Psoas muscle (tissue), 8 donors: ENCODE data around the gene FMOD. TPM values are rescaled to one million over a fixed set of nuclear protein-coding genes. Genes with fewer than 3 reads are reported as not detected.
A peak's percentile ranks its signal among the peaks of the same experiment; 100 is the strongest.

Experiments used
- ATAC-seq, 4 donors: fragments of 200-7000 bp; cut with Tn5 transposase; one replicate each; pipeline ENCODE4 v1.9.1; 2020; ENCODE audit warnings: moderate library complexity in 3 of 4, mild to moderate bottlenecking in 2 of 4
- DNase-seq, 2 donors: peaks; one replicate each; pipeline ENCODE4 v3.0.0-alpha.2; 2020
- H3K27ac ChIP-seq: fragments of 200-600 bp; one replicate; pipeline ENCODE4 v1.8.0; 2022
- H3K27me3 ChIP-seq, 3 donors: fragments of 200-600 bp in 1 of 3; one replicate each; pipeline versions ENCODE4 v1.6.1 to v1.8.0; 2013 to 2022; ENCODE audit warnings: low read length in 2 of 3, mild to moderate bottlenecking in 2 of 3, moderate library complexity in 1 of 3; ENCODE audit not compliant: insufficient read depth in 3 of 3
- H3K36me3 ChIP-seq, 2 donors: fragments of 200-600 bp in 1 of 2; one replicate each; pipeline versions ENCODE4 v1.6.1 to v1.8.0; 2013 to 2022; ENCODE audit warnings: low read depth in 1 of 2, mild to moderate bottlenecking in 1 of 2, moderate library complexity in 1 of 2; ENCODE audit not compliant: insufficient read depth in 1 of 2
- H3K4me1 ChIP-seq: fragments of 200-600 bp; one replicate; pipeline ENCODE4 v1.8.0; 2022
- H3K4me3 ChIP-seq: fragments of 200-600 bp; one replicate; pipeline ENCODE4 v1.8.0; 2022; ENCODE audit warnings: mild to moderate bottlenecking
- H3K9me3 ChIP-seq: fragments of 200-600 bp; one replicate; pipeline ENCODE4 v1.8.0; 2022
- WGBS, 3 donors: extraction: QIAGEN DNeasy Blood & Tissue Kit; methylation state at CpG; one replicate each; pipeline versions ENCODE4 v1.1.6 to v1.1.7; 2013; 5-methylcytosine and 5-hydroxymethylcytosine counted together
- intact Hi-C, 2 donors: fragments of 100-400 bp; cut with DNase I; formaldehyde crosslinking; loops; one replicate each; pipeline versions ENCODE4 v1.11.0 to v1.14.2; 2022
- polyA plus RNA-seq, 3 donors: library from polyadenylated mRNA; stranded (reverse); fragments of 200-250 nt; gene quantifications; one replicate each; pipeline ENCODE4 v1.2.3, GENCODE V29; 2013
- total RNA-seq, 4 donors: library from RNA; stranded (reverse); fragmentation: NEBNext Ultra II Directional in 2 of 4; extraction: Animal tissue kit (Norgen Biotek cat#: 25700) in 2 of 4; gene quantifications; one replicate each; pipeline versions ENCODE4 v1.2.1 to v1.2.4, GENCODE V29; 2021 to 2023
- TF ChIP-seq, protein P1 (sequence below): fragments of 200-600 bp; IDR thresholded peaks from one replicate; pipeline ENCODE4 v1.8.0; 2022; ENCODE audit warnings: antibody characterized with exemption
- donor health status: healthy with polysubstance abuse.
- donor health status: DM: no; HTN: no; CAD: no; lungs with moderate emphysema.
- donor health status: Bipolar disorder and iron deficiency.
- donor health status: healthy.
- donor health status: DM: yes; HTN: yes; CAD: no.
- donor health status: DM: no; HTN: no; CAD: no.
- donor health status: DM: no; HTN: no; CAD: no.
- donor health status: DM: yes; HTN: yes; CAD: no.

FMOD gene
- total and polyA plus RNA-seq, 7 donors = 3.0 to 9.6 (median 4.6) TPM

DNA sequence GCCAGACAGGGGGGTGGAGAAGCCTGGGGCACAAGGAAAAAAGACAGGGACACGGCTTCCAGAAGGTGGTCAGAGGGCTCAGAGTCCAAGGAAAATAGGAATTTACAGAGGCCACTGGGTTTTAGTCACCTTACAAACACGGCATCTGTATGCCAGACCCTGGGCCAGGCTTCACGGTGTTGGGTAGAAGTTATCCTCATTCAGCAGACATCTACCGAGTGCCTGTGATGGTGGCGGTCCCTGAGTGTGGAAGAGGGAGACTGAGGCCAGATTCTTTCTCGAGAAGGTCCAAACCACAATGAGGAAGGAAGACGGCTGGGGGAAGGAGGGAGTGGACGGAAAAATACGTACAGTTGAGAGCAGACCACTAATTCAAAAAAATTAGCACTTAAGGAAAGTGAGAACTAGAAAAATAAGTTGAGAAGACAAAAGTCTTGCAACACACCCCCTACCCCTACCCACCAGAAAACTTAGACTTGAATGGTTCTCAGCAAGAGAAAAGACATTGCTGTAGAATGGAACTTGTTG, 46.5 kb downstream of the FMOD start:
- Histone ChIP-seq H3K27me3 (no peaks in the 10 kb centered on the region), H3K4me3 (peak overlapping the region; percentile 93), H3K36me3 (peaks cover 0 to 26% of the 10 kb centered on the region in 2 donors), H3K4me1 (peaks cover 25% of the 10 kb centered on the region), H3K27ac (peak overlapping the region; percentile 98), H3K9me3 (no peaks in the 10 kb centered on the region)
- 84 to 89% (median 86%) methylated on average over 9 of the region's 9 CpGs for WGBS, 3 donors
- ATAC-seq = no peak
- intact Hi-C loops = no loop called here
- no peak for DNase-seq
- TF ChIP-seq, protein P1, sequence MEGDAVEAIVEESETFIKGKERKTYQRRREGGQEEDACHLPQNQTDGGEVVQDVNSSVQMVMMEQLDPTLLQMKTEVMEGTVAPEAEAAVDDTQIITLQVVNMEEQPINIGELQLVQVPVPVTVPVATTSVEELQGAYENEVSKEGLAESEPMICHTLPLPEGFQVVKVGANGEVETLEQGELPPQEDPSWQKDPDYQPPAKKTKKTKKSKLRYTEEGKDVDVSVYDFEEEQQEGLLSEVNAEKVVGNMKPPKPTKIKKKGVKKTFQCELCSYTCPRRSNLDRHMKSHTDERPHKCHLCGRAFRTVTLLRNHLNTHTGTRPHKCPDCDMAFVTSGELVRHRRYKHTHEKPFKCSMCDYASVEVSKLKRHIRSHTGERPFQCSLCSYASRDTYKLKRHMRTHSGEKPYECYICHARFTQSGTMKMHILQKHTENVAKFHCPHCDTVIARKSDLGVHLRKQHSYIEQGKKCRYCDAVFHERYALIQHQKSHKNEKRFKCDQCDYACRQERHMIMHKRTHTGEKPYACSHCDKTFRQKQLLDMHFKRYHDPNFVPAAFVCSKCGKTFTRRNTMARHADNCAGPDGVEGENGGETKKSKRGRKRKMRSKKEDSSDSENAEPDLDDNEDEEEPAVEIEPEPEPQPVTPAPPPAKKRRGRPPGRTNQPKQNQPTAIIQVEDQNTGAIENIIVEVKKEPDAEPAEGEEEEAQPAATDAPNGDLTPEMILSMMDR = no peak

DNA sequence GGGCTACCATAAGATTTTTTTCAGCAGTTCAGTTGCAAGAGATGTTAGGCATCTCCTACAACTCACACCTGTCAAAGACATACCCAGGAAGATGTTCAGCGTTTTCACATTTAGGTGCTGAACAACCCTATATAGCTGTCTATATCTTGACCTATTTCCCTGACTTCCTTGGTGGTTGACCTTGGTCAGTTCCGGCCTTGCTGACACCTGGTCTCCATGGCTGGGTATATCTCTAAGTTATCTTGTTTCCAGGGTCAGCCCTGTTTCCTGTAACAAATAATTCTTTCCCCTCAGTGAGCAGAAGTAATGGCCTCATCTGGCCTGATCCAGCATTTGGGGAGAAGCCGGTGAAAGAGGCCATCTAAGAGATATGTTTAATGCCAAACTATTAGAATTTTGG, 48.0 kb downstream of the FMOD start:
- Histone ChIP-seq H3K9me3 (no peaks in the 10 kb centered on the region), H3K27ac (no peak overlapping the region), H3K4me3 (no peak overlapping the region), H3K36me3 (peaks cover 0 to 12% of the 10 kb centered on the region in 2 donors), H3K4me1 (peaks cover 11% of the 10 kb centered on the region), H3K27me3 (no peaks in the 10 kb centered on the region)
- no peak for ATAC-seq
- 81 to 89% (median 81%) methylated on average over 3 of the region's 3 CpGs for WGBS, 3 donors
- no peak for DNase-seq
- TF ChIP-seq, protein P1 = no peak
- intact Hi-C loops = no loop called here

DNA sequence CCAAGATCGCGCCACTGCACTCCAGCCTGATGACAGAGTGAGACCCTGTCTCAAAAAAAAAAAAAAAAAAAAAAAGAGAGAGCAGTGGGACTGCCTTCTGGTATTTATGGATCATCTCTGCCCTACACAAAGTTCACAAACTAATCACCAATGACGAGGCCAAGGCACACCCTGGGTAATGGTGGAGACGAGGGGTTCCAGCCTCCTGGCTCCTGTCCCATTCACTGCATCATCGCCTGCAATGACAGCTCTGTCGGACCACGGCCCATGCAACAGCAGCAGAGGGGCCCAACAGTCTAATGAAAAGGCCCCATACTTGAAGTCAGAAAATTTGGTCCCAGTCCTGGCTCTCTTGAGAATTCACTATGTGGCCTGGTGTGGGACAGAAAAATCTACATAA, 48.5 kb downstream of the FMOD start:
- Histone ChIP-seq H3K27me3 (no peaks in the 10 kb centered on the region), H3K27ac (no peak overlapping the region), H3K4me1 (peaks cover 7% of the 10 kb centered on the region), H3K36me3 (peaks cover 0 to 7% of the 10 kb centered on the region in 2 donors), H3K4me3 (no peak overlapping the region), H3K9me3 (no peaks in the 10 kb centered on the region)
- WGBS, 3 donors = 81 to 85% (median 82%) methylated on average over 5 to 7 of the region's 7 CpGs
- intact Hi-C loops = no loop called here
- no peak for ATAC-seq
- TF ChIP-seq, protein P1 = no peak
- DNase-seq = no peak

DNA sequence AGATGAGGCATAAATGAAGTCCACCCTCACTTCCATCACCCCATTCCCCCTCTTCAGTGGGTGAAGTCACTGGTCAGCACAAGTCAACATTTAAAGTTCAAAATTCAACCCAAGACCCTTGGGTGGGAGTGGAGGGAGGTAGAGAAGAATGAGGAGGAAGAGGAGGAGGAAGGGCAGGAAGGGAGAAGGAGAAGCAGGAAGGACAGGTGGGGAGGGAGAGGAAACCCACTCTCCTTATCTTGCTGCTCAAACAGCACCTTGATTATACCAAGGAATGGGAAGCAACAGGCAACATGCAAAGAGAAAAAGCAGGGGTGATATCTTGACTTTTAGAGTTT, 49.6 kb downstream of the FMOD start:
- H3K27me3 ChIP-seq = no peaks in the 10 kb centered on the region
- DNase-seq (no peak), ATAC-seq (no peak)
- H3K36me3 ChIP-seq = no peaks in the 10 kb centered on the region
- H3K27ac ChIP-seq = no peak overlapping the region
- TF ChIP-seq, protein P1 = no peak
- intact Hi-C loops = no loop called here
- H3K4me3 ChIP-seq = no peak overlapping the region
- peaks cover 7% of the 10 kb centered on the region for H3K4me1 ChIP-seq
- H3K9me3 ChIP-seq = no peaks in the 10 kb centered on the region
